ENCODE results near the gene SCGB1D4.
"Not testable (repeated sequence)": the region's sequence is repeated elsewhere in the genome, so short reads cannot be mapped to it uniquely, and the experiment has no call there.

SCGB1D4 gene, protein sequence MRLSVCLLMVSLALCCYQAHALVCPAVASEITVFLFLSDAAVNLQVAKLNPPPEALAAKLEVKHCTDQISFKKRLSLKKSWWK

DNA sequence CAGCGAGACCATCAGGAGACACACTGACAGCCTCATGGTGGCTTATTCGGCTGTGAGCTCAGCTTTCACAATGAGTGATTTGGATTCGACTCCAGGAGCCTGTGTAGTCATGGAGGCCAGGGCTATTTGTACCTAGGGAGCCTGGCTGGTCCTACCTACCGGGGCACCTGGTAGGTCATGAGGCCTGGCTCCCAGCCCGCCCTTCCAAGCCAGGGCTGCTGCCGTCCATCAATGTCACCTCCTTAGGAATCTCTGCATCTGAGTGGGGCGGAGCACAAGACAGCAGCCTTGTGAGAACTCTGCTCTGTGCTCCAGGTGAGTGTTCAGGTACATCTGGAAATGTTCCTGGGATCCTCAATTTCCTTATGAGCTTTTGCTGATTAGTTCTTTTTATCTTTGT is at the start of gene SCGB1D4:
Gene SCGB1D4 (minus strand): TSS at position 101 of the 400 bp plus-strand sequence. CDS start 65 bp downstream, at position 36.
- Mint-ChIP-seq H3K36me3 (ENCODE audit: low read depth) (no peaks in the 10 kb centered on the region), H3K4me1 (ENCODE audit: low read depth) (no peaks in the 10 kb centered on the region), H3K4me3 (no peak within 1 kb of the TSS), H3K27ac (no peak within 1 kb of the TSS), H3K9me3 (no peaks in the 10 kb centered on the region), H3K27me3 (peaks cover 26% of the 10 kb centered on the region)

DNA sequence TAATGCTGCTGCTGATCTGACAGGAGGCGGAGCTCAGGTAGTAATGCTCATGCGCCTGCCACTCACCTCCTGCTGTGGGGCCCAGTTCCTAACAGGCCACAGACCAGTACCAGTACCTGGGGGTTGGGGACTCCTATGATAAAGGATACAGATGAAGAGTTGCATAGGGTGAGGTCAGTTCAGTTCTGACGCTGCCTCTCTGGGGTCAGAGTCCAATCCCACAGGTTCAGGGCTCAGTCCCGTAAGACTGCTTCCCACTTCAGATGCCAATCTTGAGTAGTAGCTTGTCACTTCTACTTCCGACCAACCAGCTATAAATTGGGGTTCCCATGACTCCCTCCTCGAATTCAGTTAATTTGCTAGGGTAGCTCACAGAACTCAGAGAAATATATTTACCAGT is 47.0 kb upstream of the SCGB1D4 start:
- no peak overlapping the region for H3K4me3 Mint-ChIP-seq
- H3K36me3 Mint-ChIP-seq (ENCODE audit: low read depth), result no peaks in the 10 kb centered on the region
- no peaks in the 10 kb centered on the region for H3K27me3 Mint-ChIP-seq
- no peaks in the 10 kb centered on the region for H3K9me3 Mint-ChIP-seq
- H3K4me1 Mint-ChIP-seq (ENCODE audit: low read depth), result no peaks in the 10 kb centered on the region
- H3K27ac Mint-ChIP-seq, result no peak overlapping the region

DNA sequence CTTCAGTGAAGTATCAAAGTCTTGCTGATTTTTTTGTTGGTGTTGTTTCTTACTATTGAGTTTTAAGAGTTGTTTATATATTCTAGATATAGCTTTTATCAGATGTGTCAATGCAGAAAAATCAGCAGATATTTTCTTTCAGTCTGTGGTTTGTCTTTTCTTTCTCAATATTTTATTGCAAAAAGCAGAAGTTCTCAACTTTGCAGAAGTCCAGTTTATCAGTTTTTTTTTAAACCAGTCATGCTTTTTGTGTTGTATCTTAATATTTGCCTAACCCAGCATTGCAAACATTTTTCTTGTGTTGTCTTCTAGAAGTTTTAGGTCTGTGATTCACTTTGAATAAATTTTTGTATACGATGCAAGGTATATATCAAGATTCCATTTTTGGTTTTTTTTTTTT is 45.3 kb upstream of the SCGB1D4 start:
- no peak overlapping the region for H3K4me3 Mint-ChIP-seq
- H3K27ac Mint-ChIP-seq, result no peak overlapping the region

DNA sequence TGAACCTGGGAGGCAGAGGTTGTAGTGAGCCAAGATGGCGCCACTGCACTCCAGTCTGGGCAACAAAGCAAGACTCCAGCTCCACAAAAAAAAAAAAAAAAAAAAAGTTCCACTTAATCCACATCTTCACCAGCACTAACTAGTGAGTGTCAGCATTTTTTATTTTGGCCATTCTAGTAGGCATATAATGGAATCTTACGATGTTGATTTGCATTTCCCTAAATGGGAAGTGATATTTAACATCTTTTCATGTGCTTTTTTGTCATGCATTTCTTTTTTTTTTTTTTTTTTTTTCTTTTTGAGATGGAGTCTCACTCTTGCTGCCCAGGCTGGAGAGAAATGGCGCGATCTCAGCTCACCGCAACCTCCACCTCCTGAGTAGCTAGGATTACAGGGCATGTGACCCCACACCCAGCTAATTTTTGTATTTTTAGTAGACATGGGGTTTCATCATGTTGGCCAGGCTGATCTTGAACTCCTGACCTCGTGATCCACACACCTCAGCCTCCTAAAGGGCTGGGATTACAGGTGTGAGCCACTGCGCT is 44.8 kb upstream of the SCGB1D4 start:
- not testable (repeated sequence) for H3K4me3 Mint-ChIP-seq; H3K27me3 Mint-ChIP-seq; H3K36me3 Mint-ChIP-seq (ENCODE audit: low read depth); H3K4me1 Mint-ChIP-seq (ENCODE audit: low read depth); H3K9me3 Mint-ChIP-seq; H3K27ac Mint-ChIP-seq

More for the DNA sequence above, 45.3 kb upstream of the SCGB1D4 start:
- no peaks in the 10 kb centered on the region for H3K9me3 Mint-ChIP-seq
- no peaks in the 10 kb centered on the region for H3K4me1 Mint-ChIP-seq (ENCODE audit: low read depth)
- no peaks in the 10 kb centered on the region for H3K27me3 Mint-ChIP-seq
- no peaks in the 10 kb centered on the region for H3K36me3 Mint-ChIP-seq (ENCODE audit: low read depth)

DNA sequence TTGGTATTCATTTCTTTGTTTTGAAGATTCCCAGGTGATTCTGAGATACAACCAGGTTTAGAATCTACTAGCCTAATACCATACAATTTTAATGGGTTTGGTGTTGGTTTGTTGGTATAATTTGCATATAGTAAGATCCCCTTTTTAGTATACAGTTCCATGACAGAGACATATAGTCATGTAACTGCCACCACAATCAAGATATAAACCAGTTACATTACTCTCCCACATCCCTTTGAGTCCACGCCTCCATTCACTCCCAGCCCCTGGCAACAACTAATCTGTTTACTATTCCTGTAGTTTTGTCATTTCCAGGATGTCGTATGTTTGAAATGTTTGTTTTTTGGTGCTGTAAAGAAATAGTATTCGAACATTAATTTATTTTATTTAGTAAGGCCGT is 42.7 kb upstream of the SCGB1D4 start:
- Mint-ChIP-seq H3K36me3 (ENCODE audit: low read depth) (no peaks in the 10 kb centered on the region), H3K4me3 (no peak overlapping the region), H3K27me3 (peaks cover 7% of the 10 kb centered on the region), H3K27ac (no peak overlapping the region), H3K9me3 (no peaks in the 10 kb centered on the region), H3K4me1 (ENCODE audit: low read depth) (peaks cover 11% of the 10 kb centered on the region)

DNA sequence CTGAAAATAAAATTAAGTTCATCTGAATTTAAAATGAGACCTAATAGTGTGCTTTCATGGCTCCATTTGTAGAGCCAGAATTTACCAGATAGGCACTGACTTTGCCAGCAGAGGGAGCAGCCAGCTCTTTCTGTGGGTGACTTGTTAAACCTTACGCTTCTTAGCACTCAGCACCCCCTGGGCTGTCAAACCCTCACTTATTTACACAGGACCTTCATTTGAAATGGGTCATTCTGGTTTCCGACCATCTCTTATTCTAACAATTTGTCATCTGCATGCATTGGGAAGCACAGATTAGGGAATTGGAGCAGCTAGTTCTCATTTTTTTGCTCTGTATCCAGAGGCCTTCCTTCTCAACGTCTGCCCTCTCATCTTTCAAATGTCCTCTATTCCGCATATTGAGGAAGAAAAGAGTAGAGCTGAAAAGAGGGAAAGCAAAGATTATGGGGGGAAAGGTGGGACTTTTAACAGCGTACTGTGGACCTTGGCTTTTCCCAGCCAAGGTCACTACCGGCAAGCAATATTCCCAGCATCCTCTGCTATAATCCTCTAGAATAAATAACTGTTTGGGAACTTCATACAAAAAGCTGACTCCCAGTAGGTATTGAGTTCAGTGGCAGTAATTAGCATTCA is 41.5 kb upstream of the SCGB1D4 start:
- peaks cover 18% of the 10 kb centered on the region for H3K27me3 Mint-ChIP-seq
- no peak overlapping the region for H3K27ac Mint-ChIP-seq

DNA sequence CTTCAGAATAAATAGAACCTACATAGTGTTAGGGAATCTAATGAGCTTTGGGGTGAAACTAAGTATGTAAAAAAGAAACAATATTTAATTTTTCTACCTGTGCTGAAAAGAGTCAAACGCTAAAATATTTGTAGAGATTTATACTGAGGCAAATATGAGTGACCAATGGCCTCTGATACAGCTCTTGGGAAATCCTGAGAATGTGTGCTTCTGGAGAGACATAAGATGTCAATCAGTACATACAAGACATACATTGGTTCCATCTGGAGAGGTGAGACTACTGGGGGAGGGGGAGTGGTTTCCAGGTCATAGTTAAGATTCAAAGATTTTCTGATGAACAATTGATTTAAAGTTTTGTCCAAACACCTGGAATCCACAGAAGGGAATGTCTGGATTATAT is 39.3 kb upstream of the SCGB1D4 start:
- Mint-ChIP-seq H3K27me3 (peaks cover 21% of the 10 kb centered on the region), H3K36me3 (ENCODE audit: low read depth) (no peaks in the 10 kb centered on the region), H3K4me1 (ENCODE audit: low read depth) (peaks cover 18% of the 10 kb centered on the region), H3K4me3 (peak overlapping the region; percentile 82), H3K27ac (no peak overlapping the region), H3K9me3 (no peaks in the 10 kb centered on the region)

More for the DNA sequence above, 41.5 kb upstream of the SCGB1D4 start:
- H3K36me3 Mint-ChIP-seq (ENCODE audit: low read depth), result no peaks in the 10 kb centered on the region
- no peak overlapping the region for H3K4me3 Mint-ChIP-seq
- no peaks in the 10 kb centered on the region for H3K9me3 Mint-ChIP-seq
- peaks cover 18% of the 10 kb centered on the region for H3K4me1 Mint-ChIP-seq (ENCODE audit: low read depth)

DNA sequence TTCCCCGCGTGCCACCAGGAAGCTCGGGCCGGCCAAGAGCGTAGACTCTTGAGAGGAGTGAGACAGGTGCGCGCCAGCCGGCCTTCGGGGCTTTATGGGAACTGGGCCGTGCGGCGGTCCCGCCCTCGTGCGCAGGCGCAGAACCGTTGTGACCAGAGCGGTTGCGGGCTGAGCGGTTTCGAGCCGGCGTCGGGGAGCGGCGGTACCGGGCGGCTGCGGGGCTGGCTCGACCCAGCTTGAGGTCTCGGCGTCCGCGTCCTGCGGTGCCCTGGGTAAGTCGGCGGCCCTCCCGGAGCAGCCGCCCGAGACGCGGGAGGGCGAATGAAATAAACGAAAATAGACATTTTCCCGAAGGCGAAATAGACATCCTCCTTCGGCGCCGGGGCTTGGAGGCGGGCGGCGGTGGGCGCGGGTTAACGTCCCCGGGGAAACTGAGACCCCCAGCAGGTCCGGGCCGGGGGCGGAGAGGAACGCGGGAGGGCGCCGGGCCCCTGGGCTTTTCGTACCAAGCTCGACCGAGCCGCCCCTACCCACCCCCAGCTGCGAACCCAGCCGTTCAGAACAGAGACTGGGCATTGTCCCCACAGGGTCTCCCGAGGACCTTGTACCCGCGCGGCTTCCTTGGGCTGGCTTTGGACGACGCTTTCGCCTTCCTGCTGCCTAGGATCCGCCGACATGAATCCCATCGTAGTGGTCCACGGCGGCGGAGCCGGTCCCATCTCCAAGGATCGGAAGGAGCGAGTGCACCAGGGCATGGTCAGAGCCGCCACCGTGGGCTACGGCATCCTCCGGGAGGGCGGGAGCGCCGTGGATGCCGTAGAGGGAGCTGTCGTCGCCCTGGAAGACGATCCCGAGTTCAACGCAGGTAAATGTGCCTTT is 38.7 kb upstream of the SCGB1D4 start, which contains the start of gene ASRGL1:
Gene ASRGL1 (plus strand): TSS at position 146 of the 879 bp plus-strand sequence. CDS start 530 bp downstream, at position 676.
- peak within 1 kb of the TSS; percentile 68 for H3K27ac Mint-ChIP-seq
- peak within 1 kb of the TSS; percentile 82 for H3K4me3 Mint-ChIP-seq
- H3K4me1 Mint-ChIP-seq (ENCODE audit: low read depth), result peaks cover 18% of the 10 kb centered on the region
- no peaks in the 10 kb centered on the region for H3K36me3 Mint-ChIP-seq (ENCODE audit: low read depth)
- no peaks in the 10 kb centered on the region for H3K9me3 Mint-ChIP-seq
- peaks cover 21% of the 10 kb centered on the region for H3K27me3 Mint-ChIP-seq

DNA sequence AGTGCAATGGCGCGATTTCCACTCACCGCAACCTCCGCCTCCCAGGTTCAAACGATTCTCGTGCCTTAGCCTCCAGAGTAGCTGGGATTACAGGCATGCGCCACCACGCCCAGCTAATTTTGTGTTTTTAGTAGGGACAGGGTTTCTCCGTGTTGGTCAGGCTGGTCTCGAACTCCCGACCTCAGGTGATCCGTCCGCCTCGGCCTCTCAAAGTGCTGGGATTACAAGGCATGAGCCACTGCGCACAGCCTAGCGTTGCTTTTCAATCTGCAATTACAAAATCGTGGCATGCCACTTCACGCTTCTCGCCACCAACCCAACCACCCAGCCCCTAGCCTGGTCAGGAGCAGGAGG is 38.1 kb upstream of the SCGB1D4 start:
- peak overlapping the region; percentile 68 for H3K27ac Mint-ChIP-seq
- H3K9me3 Mint-ChIP-seq; H3K36me3 Mint-ChIP-seq (ENCODE audit: low read depth): not testable (repeated sequence)
- H3K27me3 Mint-ChIP-seq, result peaks cover 21% of the 10 kb centered on the region
- H3K4me1 Mint-ChIP-seq (ENCODE audit: low read depth), result peaks cover 18% of the 10 kb centered on the region
- H3K4me3 Mint-ChIP-seq, result peak overlapping the region; percentile 82

DNA sequence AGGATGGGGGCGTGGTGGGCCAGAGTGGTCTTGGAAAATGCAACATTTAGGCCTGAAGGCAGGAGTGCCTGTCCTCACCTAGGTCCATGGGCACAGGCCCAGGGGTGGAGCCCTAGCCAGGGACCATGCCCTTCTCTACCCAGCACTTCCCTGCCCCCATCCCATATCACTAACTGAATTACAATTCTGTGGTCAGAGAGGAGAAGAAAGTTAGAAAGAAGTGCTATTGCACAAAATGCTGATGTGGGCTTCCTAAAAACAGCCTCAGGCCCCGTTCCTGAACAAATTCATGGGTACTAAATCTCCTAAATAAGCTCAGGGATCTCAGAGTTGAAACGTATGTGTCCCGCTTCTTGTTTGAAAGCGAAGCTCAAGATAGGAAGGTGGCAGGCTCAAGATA is 34.9 kb upstream of the SCGB1D4 start:
- no peaks in the 10 kb centered on the region for H3K9me3 Mint-ChIP-seq
- no peak overlapping the region for H3K4me3 Mint-ChIP-seq
- H3K36me3 Mint-ChIP-seq (ENCODE audit: low read depth), result no peaks in the 10 kb centered on the region
- peaks cover 18% of the 10 kb centered on the region for H3K4me1 Mint-ChIP-seq (ENCODE audit: low read depth)
- peaks cover 38% of the 10 kb centered on the region for H3K27me3 Mint-ChIP-seq
- no peak overlapping the region for H3K27ac Mint-ChIP-seq

DNA sequence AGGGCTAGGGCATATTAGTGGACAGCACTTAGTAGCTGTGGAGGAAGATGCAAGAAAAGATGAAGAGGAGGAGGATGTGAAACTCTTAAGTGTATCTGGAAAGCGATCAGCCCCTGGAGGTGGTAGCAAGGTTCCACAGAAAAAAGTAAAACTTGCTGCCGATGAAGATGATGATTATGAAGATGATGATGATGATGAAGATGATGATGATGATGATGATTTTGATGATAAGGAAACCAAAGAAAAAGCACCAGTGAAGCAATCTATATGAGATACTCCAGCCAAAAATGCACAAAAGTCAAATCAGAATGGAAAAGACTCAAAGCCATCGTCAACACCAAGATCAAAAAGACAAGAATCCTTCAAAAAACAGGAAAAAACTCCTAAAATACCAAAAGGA is 32.4 kb upstream of the SCGB1D4 start:
- not testable (repeated sequence) for H3K27ac Mint-ChIP-seq
- H3K27me3 Mint-ChIP-seq, result peaks cover 31% of the 10 kb centered on the region

DNA sequence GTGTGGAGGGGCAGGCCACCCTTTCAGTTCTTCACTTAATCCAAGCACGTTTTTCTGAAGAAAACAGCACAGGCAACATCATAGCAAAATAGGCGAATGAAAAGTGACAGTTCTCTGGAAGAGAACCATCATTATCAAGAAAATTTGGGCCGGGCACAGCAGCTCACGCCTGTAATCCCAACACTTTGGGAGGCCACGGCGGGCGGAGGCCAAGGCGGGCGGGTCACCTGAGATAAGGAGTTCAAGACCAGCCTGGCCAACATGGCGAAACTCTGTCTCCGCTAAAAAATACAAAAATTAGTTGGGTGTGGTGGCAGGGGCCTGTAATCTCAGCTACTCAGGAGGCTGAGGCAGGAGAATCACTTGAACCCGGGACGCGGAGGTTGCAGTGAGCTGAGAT is 28.7 kb upstream of the SCGB1D4 start:
- H3K4me3 Mint-ChIP-seq; H3K9me3 Mint-ChIP-seq; H3K36me3 Mint-ChIP-seq (ENCODE audit: low read depth); H3K27ac Mint-ChIP-seq; H3K4me1 Mint-ChIP-seq (ENCODE audit: low read depth): not testable (repeated sequence)
- H3K27me3 Mint-ChIP-seq, result peaks cover 20% of the 10 kb centered on the region

More for the DNA sequence above, 32.4 kb upstream of the SCGB1D4 start:
- not testable (repeated sequence) for H3K4me3 Mint-ChIP-seq; H3K9me3 Mint-ChIP-seq; H3K4me1 Mint-ChIP-seq (ENCODE audit: low read depth); H3K36me3 Mint-ChIP-seq (ENCODE audit: low read depth)

DNA sequence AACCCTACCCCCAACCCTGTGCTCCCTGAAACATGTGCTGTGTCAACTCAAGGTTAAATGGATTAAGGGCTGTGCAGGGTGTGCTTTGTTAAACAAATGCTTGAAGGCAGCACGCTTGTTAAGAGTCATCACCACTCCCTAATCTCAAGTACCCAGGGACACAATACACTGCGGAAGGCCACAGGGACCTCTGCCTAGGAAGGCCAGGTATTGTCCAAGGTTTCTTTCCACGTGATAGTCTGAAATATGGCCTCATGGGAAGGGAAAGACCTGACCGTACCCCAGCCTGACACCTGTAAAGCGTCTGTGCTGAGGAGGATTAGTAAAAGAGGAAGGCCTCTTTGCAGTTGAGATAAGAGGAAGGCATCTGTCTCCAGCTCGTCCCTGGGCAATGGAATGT is 27.8 kb upstream of the SCGB1D4 start:
- H3K27me3 Mint-ChIP-seq, result peaks cover 18% of the 10 kb centered on the region
- not testable (repeated sequence) for H3K27ac Mint-ChIP-seq; H3K9me3 Mint-ChIP-seq; H3K36me3 Mint-ChIP-seq (ENCODE audit: low read depth); H3K4me1 Mint-ChIP-seq (ENCODE audit: low read depth); H3K4me3 Mint-ChIP-seq

DNA sequence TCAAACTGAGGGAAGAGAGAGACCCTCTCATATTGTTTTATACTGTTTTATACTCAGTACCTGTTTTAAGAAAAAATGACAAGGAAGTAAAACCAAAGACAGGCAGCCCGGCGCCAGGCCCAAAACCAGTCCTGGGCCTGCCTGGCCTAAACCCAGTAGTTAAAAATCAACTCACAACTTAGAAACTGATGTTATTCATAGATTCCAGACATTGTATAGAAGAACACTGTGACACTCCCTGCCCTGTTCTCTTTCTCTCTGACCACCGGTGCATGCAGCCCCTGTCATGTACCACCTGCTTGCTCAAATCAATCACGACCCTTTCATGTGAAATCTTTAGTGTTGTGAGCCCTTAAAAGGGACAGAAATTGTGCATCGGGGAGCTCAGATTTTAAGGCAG is 26.9 kb upstream of the SCGB1D4 start:
- H3K9me3 Mint-ChIP-seq; H3K27ac Mint-ChIP-seq; H3K4me1 Mint-ChIP-seq (ENCODE audit: low read depth); H3K36me3 Mint-ChIP-seq (ENCODE audit: low read depth); H3K4me3 Mint-ChIP-seq; H3K27me3 Mint-ChIP-seq: not testable (repeated sequence)

All from stimulated activated naive CD8-positive, alpha-beta T cell treated with anti-CD3 and anti-CD28 coated beads, Interleukin-15, Interleukin-2, amounts not matched to agents 100 ng/mL and 50 ng/mL, for 24 hours (primary cell).